H1 (cell line): Measurements from ENCODE around the gene USP24. TPM values are rescaled to one million over a fixed set of nuclear protein-coding genes. Genes with fewer than 3 reads are reported as not detected.

Source experiments
- EGR1 ChIP-seq: IDR thresholded peaks from 2 replicates; pipeline ENCODE4 v1.6.1; 2011; ENCODE audit warnings: low read depth, low read length, borderline replicate concordance
- SP1 ChIP-seq: IDR thresholded peaks from 2 replicates; pipeline ENCODE4 v1.6.1; 2011; ENCODE audit warnings: low read depth, low read length
- TAF1 ChIP-seq: IDR thresholded peaks from 2 replicates; pipeline ENCODE4 v1.6.1; 2011; ENCODE audit warnings: mild to moderate bottlenecking, low read depth, low read length
- polyA plus RNA-seq, 7 experiments: library from polyadenylated mRNA; depleted of rRNA in 3 of 7; stranded (reverse) in 5 of 7; unstranded in 2 of 7; fragments of >200 nt in 5 of 7; fragments of 200-250 nt in 2 of 7; gene quantifications; 1 replicate in 5 of 7; 2 replicates in 1 of 7; 4 replicates in 1 of 7; pipeline versions ENCODE4 v1.2.1 to v1.2.3, GENCODE V29; 2011 to 2013; ENCODE audit warnings: missing spikeins in 2 of 7, mixed read lengths in 2 of 7
- total RNA-seq: library from RNA; stranded (reverse); fragmentation: NEBNext Ultra II Directional; extraction: Animal tissue kit (Norgen Biotek cat#: 25700); gene quantifications from 2 replicates; pipeline ENCODE4 v1.2.1, GENCODE V29; 2021

The USP24 gene
- total and polyA plus RNA-seq, 2 of the 8 experiments (the other 6 are each of a cell fraction or from before 2014, with no cell fraction given), result 11.1 to 34.6 TPM

GRCh38 chr1:55147524-55147923, 67.6 kb downstream of the USP24 start (continued):
- TF ChIP-seq EGR1 (no peak), SP1 (no peak), TAF1 (no peak)
